T follicular helper cell (primary cell): Measurements from ENCODE around the gene RAP2B.
"Not testable (repeated sequence)": the region's sequence is repeated elsewhere in the genome, so short reads cannot be mapped to it uniquely, and the experiment has no call there.

Experiments
- DNase-seq: peaks from one replicate; pipeline ENCODE4 v3.0.0-alpha.2; 2020; ENCODE audit warnings: low read depth
- total RNA-seq, 2 experiments: gene quantifications; one replicate each; lab custom pipeline; 2026; lab: John Stamatoyannopoulos, UW

The RAP2B gene
- total RNA-seq, result 69.5 to 162 reads per million in 2 experiments

DNA sequence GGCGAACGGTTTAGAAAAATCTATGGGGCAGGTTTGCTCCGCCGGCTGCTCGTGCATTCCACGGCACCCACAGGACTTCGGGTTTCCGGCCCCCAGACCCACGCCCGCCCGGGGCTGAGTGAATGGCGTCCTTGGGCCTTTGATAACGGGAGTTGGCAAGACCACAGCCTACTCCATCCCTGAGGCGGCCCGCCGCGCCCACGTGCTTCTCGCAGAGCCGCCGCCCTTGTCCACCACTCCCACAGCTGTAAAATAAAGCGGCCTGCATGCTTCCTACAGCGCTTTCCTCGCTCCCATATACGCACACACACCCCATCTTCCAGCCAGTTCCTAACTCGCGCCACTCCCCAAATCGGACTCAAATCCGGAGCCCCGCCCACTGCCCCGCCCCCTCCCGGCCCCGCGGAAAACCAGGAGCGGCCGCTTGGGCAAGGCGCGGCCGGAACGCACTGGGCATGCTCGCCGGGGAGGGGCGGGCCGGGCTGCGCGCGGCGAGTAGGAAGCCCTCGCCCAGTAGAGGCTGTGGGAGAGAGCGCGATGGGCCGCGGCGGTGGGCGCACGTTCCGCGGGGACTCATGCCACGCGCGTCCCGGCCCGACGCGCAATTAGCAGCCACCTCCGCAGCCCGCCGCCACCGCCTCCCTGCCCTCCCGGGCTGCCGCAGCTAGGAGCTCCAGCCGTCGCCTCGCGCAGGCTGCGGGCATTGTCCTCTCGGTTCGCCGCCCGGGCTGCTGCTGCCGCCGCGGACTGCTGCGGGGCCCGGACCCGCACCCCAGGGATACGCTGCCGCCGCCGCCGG is at the start of gene RAP2B:
Gene RAP2B (plus strand): TSS at position 513 of the 799 bp plus-strand sequence. CDS start 468 bp downstream, outside the sequence.
- peak; percentile 91 for DNase-seq

DNA sequence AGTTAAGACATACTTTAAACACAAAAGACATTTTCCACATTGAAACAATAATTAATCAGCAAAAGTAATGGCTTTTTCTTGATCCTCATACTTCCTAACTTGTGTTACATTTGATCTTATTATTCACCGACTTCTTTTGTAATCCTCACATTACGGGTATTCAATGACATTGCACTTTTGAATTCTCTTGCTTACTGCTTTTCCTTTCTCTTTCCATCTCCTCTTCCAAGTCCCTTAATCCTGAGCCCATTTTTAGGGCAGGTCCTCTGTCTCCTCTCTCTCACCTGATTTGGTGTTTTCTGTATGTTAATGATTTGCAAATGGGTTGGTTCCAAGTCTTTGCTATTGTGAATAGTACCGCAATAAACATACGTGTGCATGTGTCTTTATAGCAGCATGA is 48.5 kb upstream of the RAP2B start:
- DNase-seq, result no peak

DNA sequence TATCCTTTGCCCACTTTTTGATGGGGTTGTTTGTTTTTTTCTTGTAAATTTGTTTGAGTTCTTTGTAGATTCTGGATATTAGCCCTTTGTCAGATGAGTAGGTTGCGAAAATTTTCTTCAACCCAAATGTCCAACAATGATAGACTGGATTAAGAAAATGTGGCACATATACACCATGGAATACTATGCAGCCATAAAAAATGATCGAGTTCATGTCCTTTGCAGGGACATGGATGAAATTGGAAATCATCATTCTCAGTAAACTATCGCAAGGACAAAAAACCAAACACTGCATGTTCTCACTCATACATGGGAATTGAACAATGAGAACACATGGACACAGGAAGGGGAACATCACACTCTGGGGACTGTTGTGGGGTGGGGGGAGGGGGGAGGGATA is 47.8 kb upstream of the RAP2B start:
- not testable (repeated sequence) for DNase-seq

DNA sequence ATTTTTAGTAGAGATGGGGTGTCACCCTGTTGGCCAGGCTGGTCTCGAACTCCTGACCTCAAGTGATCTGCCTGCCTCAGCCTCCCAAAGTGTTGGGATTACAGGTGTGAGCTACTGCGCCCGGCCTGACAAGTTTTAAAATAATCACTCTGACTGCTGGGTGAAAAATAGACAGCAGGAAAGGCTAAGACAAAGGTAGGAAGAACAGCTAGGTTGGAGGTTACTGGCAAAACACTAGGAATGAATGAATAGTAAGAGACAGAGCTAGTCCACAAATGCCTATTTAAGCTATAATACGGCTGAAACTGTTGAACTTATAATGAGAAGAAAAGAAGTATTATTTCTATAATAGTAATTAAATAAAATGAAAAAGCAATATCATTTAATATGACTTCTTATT is 46.7 kb upstream of the RAP2B start:
- no peak for DNase-seq

DNA sequence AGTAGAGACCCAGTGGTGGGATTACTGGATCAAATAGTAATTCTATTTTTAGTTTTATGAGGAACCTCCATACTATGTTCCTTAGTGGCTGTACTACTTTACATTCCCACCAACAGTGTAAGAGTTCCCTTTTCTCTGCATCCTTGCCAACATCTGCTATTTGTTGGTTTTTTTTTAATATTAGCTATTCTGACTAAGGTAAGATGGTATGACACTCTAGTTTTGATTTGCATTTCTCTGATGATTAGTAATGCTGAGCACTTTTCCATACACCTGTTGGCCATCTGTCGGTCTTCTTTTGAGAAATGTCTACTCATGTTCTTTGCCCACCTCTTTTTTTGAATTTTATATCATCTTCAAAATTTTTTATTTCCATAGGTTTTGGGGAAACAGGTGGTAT is 34.2 kb upstream of the RAP2B start:
- DNase-seq, result no peak

DNA sequence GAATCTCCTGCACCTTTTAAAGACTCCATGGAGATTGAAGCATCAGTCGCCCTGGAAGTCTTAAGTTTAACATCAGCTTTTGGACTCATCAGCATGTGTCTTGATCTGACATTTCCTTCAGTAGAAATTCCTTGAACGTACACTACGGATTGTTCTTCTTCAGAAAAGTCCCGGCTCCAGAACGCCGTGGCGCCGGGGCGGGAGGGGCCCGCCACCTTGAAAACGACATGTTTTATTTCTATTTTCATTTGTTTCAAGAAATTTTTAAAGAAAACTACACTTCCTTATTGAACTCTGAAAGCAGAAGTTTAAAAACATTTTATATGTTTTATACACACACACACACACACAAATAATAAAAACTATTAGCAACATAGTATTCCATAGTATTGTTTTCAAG is 32.6 kb upstream of the RAP2B start:
- no peak for DNase-seq

DNA sequence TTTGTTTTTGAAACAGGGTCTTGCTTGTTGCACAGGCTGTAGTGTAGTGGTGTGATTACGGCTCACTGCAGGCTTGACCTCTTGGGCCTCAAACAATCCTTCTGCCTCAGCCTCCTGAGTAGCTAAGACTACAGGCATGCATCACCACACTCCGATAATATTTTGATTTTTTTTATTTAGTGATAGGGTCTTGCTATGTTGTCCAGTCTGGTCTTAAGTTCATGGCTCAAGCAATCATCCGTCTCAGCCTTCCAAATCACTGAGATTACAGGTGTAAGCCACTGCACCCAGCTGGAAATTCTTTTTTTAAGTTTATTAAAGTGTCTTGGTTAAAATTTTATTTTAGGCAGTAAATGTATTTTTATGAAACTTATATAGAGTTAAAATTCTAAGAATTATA is 32.2 kb upstream of the RAP2B start:
- DNase-seq, result no peak

DNA sequence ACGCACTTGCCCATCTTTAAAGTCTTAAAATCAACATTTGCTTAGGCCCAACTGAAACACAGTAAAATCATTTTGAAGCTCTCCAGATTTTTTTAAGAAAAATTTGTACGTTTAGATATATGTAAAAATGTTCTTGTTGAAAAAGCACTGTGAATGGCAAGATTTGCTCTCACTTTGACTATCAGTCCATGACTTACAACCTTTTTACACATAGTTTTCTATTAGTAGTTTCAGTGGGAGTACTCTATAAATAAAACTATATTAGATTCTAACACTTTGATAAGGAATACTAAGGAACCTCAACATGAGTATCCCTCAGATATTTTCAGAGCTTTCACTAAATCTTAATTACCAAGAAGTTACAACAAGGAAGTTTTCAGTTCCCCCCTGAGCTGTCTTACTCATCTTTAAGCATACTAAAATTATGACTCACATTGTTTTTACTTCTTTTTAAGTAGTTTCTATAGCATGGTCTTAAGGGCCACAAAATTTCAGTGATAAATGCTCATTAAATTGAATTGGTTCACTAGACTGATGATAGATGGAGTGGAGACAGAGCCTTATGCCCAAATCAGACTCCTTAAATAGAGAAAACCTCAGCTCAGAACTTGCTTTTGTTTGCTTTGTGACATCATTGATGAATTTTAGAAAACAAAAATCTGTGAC is 31.6 kb upstream of the RAP2B start:
- DNase-seq, result no peak

DNA sequence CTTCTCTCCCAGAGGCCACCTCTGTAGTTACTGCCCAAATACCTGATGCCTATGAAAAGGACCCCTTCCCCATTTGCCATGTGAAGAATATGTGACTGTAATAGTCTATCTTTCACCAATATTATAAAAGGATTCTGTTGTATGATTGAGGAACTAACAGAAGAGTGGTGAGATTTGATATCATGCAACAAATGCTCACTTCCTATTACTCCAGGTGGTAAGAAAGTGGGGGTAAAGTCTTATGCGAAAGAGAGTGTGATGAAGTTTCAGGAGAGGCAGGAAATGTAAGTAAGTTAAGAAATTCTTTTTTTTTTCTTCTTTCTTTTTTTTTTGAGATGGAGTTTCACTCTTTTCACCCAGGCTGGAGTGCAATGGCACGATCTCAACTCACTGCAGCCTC is 24.4 kb upstream of the RAP2B start:
- no peak for DNase-seq

DNA sequence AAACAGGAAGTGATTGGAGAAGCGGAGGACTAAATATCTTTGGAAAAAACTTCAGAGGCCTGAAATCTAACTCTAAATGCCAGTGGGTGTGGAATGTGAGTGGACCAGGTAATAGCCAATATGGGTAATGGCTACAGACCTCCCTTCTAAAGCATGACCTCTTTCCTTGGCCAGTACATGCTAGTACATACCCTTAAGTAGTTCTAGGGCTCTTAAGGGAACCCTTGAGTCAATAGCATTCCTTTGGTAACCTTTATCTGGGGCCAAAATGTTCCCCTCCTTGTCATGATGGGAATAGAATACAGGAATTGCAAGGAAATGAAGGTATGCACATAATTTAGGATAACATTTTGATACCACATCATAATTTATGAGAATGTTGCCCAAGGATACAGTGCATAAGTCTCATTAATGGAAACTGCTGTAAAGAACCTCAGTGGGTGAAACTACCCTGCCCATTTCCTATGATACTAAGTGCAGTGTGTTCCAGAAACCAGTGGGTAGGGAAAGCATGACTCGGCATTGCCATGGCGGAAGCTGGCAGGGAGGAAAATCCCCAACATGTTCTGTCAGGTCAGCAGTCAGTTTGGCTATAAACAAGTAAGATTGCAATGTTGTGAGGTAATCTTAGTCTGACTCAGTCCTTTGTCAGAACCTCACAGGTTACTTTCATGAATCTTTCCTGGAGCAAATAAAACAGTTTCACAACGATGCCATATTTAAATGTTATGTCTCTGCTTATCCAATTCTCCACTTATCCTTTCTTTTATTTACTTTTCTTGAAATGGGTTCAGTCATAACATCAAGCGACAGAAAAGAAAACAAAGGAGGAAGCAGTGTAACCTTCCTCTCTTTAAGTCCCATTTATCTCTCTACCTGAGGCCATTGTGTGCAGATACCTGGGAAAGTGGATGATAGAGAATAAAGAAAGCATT is 23.5 kb upstream of the RAP2B start:
- no peak for DNase-seq

DNA sequence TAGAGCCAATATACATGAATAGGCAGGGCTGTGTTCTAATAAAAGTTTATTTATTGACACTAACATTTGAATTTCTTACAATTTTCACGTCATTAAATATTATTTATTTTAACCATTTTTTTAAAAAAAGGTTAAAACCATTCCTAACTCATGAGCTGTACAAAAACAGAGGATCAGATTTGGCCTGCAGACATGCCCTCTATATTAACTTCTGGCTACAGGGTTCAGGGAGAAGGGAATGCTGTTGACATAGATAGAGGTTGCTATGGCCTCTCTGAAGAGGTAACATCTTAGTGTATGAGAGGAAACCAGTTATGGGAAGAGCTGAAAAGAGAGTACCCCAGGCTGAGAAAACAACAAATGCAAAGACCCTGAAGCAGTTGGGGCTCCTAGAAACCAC is 19.1 kb upstream of the RAP2B start:
- no peak for DNase-seq

DNA sequence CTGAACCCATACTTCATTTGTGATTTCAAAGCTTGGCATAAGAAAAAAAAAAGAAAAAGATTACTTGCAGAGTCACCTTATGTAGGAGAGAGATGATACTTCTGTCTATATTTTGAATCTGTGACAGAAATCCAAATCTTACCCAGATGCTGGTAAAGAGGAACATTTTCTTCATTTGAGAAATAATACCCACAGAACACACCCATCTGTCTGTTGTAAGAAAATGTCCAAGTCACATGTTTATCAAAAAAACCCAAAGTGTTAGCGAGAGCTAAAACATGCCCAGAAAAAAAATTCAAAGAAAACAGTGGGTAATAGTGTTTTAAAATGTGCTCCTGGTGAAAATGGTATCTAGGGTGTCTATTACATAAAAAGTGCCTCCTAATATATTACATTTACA is 18.0 kb upstream of the RAP2B start:
- no peak for DNase-seq

DNA sequence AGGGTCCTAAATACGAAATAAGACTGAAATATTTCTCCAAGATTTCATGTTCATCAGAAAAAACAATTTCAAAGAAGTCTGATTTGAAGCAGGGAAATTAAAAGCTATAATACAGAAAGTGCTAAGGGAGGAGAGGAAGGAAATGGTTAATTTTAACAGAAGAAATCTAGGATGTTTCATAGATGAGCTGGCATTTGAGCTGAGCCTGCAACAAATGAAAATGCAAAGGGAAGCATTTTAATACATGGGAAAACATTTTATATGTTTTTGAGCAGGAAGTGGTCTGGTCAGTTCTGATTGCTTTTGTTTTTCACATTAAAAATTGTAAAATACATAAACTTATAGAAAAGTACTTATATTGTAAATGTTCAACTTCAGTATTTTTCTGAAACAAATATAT is 17.2 kb upstream of the RAP2B start:
- no peak for DNase-seq

DNA sequence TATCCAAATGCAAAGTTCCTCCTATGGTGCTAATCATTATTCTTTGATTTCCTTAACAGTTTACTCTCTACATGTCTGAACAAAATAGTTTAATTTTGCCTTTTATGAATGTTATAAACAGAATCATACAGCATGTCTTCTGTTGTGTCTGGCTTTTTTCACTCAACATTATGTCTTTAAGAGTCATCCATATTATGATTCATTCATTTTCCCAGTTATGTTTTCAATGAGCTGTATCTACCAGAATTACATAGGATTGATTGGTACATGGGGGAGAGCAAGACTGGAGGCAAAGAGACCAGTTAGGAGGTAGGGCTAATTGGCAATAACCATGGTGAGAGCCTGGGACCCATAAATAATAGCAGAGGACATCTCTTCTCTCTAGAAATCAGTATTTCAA is 16.6 kb upstream of the RAP2B start:
- no peak for DNase-seq

DNA sequence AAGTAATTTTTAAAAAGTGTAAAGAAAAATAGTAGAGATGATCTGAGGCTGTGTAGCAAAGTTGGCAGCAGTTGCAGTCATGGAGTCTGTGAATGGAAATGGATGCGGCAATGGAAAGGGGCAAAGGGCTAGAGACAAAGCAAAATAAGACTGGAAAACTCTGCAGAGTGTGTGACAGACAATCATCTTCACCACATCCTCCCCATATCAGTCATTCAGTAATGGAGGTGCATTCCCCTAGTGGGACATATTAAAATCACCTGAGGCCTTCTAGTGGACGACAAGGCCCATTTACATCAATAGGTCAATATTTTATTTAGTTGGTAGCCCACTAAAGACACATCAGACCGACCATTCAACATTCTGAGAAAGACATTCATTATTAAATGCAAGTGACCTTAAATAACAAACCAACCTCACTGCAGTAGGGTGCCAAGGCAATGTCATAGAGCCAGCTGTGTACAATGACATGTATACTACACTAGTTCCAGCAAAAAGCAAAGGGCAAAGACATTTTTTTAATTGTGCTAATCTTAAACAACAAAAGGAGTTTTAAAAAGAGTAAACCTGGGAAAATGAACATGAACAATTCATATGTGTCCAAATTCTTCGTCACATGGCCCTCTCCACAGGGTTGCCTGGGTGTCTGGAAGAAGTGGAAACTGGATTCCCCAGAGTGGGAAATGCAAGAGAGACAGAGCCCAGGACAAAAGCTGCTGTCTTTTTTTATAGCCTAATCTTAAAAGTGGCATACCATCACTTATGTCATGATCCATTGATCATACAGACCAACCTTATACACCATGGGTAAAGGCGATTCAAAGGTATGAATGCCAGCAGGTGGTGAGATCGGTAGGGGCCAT is 15.6 kb upstream of the RAP2B start:
- DNase-seq, result no peak

DNA sequence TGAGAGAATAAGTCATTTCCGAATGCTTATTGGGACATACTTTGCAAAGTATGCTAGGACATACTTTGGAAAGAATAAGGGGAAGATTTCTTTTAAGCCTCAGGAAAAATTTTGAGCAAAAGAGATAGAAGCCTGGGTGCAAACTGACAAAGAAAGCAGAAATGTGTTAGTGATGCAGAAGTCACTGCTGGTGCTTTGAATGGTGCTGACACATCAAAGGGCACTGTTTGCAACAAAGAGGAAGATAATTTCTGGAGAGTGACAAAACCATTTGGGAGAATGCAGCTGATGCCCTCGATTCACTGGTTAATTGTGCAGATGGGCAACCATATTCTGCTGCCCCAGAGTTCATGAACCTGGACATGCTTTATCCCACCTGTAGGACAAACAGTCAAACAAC is 11.0 kb upstream of the RAP2B start:
- DNase-seq, result no peak

DNA sequence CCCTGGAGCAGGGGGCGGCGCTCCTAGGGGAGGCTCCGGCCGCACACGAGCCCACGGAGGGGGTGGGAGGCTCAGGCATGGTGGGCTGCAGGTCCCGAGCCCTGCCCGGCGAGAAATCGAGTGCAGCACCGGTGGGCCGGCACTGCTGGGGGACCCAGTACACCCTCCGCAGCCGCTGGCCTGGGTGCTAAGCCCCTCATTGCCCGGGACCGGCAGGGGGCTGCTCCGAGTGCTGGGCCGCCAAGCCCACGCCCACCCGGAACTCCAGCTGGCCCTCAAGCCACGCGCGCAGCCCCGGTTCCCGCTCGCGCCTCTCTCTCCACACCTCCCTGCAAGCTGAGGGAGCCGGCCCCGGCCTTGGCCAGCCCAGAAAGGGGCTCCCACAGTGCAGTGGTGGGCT is 6.2 kb upstream of the RAP2B start:
- DNase-seq, result not testable (repeated sequence)

DNA sequence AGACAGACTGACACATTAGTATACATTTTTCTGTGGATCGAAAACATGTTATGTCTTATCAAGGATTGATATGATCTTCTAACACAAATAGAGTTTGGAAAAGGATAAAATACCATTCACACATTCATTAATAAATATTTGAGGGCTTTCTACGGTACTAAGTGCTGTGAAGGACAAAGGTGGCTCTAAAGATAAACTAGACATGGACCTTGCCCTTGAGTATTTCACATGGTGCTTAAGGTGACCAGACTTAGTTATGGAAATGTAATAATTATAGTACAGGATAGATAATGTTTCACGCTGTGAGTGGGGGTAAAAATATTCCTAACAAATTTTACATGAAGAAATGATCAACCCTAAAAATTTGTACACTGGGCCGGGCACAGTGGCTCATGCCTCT is 3.8 kb upstream of the RAP2B start:
- no peak for DNase-seq

DNA sequence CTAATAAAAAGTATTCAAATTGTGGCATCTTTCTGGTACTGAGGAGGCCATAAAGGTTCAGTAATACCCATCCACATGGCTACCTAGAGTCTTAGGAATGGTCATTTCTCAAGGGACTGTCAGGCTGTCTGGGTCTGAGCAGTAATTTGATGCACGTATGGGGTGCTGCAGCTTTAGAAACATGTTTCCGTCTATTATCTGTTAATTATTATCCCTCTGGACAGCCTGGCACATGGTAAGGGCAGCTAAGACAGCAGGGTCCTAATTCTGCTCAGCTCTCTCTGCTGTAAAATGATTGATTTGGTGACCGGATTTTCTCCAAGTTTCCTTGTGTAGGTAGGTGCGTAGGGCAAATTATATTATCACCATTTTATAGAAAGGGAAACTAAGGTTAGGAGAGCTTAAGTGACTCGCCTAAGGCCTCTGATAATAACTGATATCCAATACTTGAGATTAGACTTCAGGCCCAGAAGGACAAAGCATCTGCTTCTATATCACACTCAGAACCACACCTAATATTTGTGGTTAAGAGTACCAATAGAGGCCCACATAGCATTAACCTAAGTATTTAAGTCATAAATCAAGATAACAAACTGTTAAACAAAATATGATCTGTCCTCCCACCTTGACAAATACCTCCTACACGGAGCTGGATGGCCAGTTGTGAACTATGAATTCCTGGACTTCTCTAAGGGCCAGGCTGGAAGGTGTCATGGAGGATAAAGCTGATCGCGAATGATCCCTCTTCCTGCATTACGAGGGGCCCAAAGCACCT is 2.9 kb upstream of the RAP2B start:
- DNase-seq, result no peak

DNA sequence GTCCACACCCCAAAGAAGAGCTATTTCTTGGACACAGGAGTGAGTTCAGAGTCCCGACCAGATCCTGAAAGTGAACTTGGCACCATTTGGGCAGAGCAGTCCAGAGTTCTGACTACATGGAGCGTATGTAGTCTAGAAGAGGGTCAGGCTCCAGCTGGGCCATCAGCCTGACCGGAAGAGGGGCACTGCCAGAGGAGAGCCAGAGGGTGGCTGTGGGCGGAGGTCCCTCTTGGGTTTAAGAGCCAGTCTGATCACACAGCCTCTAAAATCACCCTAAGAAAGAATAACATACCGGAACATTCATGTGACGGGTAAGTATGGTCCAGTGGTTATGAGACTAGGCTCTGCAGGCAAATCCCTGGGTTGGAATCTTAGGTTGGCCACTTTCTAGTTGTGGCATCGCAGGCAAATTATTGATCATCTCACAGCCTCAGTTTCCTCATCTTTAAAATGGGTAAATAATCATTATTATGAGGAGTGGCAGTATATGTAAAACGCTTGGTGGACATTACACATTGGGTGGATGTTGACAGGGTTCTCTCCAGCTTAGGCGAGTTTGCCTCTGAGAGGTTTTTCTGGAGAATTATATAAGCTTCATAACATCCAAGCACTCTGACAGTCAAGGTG is 2.1 kb upstream of the RAP2B start:
- DNase-seq, result no peak
